GM23338 (cell line): ENCODE measurements around the gene C1orf50.

Experiments
- CREB1 ChIP-seq: fragments of 250-450 bp; sonication (Bioruptor Pico); IDR thresholded peaks from 2 replicates; pipeline ENCODE4 v1.5.0; 2020; ENCODE audit warnings: low read depth, mild to moderate bottlenecking, moderate library complexity
- ETS1 ChIP-seq: IDR thresholded peaks from 2 replicates; pipeline ENCODE4 v1.6.1; 2016; ENCODE audit warnings: antibody characterized with exemption
- EZH2 ChIP-seq: fragments of 200-600 bp; sonication (generic); IDR thresholded peaks from one replicate; pipeline ENCODE4 v1.8.0; 2017; ENCODE audit warnings: antibody characterized with exemption, mild to moderate bottlenecking, low read depth; ENCODE audit not compliant: unreplicated experiment
- EZH2phosphoT487 ChIP-seq: fragments of 200-600 bp; sonication (generic); IDR thresholded peaks from one replicate; pipeline ENCODE4 v1.8.1; 2018; ENCODE audit warnings: antibody characterized with exemption; ENCODE audit not compliant: unreplicated experiment
- JUNB ChIP-seq: IDR thresholded peaks from one replicate; pipeline ENCODE4 v1.6.1; 2016; ENCODE audit warnings: antibody characterized with exemption; ENCODE audit not compliant: unreplicated experiment
- NANOG ChIP-seq: IDR thresholded peaks from 2 replicates; pipeline ENCODE4 v1.6.1; 2016; ENCODE audit warnings: antibody characterized with exemption, borderline replicate concordance
- POLR2AphosphoS5 ChIP-seq: IDR thresholded peaks from 2 replicates; pipeline ENCODE4 v1.6.1; 2016; ENCODE audit warnings: antibody characterized with exemption, low read depth
- REST ChIP-seq: IDR thresholded peaks from one replicate; pipeline ENCODE4 v1.6.1; 2018; ENCODE audit warnings: antibody characterized with exemption; ENCODE audit not compliant: unreplicated experiment
- STAT1 ChIP-seq: IDR thresholded peaks from one replicate; pipeline ENCODE4 v1.6.1; 2016; ENCODE audit warnings: antibody characterized with exemption; ENCODE audit not compliant: unreplicated experiment
- ZNF114 ChIP-seq: fragments of 250-450 bp; sonication (Bioruptor Pico); IDR thresholded peaks from 2 replicates; pipeline ENCODE4 v1.5.0; 2020; ENCODE audit warnings: mild to moderate bottlenecking, moderate library complexity
- ZNF331 ChIP-seq: fragments of 250-450 bp; sonication (Bioruptor Pico); IDR thresholded peaks from 2 replicates; pipeline ENCODE4 v1.5.0; 2020; ENCODE audit warnings: low read depth, mild to moderate bottlenecking, moderate library complexity
- TF ChIP-seq, protein P1 (sequence below), 2 experiments: fragments of 200-600 bp in 1 of 2; sonication (generic) in 1 of 2; conservative IDR thresholded peaks; 2 replicates each; pipeline versions ENCODE4 v1.5.1 to v1.6.1; 2016 to 2017; ENCODE audit warnings: antibody characterized with exemption in 2 of 2, low read depth in 2 of 2, mild to moderate bottlenecking in 2 of 2, moderate library complexity in 1 of 2
- TF ChIP-seq, protein P2 (sequence below): fragments of 250-450 bp; sonication (Bioruptor Pico); IDR thresholded peaks from 2 replicates; pipeline ENCODE4 v1.5.0; 2020; ENCODE audit warnings: mild to moderate bottlenecking, moderate library complexity

- TF ChIP-seq, protein P1, sequence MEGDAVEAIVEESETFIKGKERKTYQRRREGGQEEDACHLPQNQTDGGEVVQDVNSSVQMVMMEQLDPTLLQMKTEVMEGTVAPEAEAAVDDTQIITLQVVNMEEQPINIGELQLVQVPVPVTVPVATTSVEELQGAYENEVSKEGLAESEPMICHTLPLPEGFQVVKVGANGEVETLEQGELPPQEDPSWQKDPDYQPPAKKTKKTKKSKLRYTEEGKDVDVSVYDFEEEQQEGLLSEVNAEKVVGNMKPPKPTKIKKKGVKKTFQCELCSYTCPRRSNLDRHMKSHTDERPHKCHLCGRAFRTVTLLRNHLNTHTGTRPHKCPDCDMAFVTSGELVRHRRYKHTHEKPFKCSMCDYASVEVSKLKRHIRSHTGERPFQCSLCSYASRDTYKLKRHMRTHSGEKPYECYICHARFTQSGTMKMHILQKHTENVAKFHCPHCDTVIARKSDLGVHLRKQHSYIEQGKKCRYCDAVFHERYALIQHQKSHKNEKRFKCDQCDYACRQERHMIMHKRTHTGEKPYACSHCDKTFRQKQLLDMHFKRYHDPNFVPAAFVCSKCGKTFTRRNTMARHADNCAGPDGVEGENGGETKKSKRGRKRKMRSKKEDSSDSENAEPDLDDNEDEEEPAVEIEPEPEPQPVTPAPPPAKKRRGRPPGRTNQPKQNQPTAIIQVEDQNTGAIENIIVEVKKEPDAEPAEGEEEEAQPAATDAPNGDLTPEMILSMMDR (conservative IDR thresholded peaks at IDR 0.05; ENCODE audit: low read depth in 2 of 2): no peak
- no peak for TF ChIP-seq EZH2
- TF ChIP-seq REST: no peak
- TF ChIP-seq EZH2phosphoT487: no peak
- TF ChIP-seq POLR2AphosphoS5: no peak
- no peak for TF ChIP-seq CREB1
- TF ChIP-seq NANOG: no peak
- TF ChIP-seq, protein P2, sequence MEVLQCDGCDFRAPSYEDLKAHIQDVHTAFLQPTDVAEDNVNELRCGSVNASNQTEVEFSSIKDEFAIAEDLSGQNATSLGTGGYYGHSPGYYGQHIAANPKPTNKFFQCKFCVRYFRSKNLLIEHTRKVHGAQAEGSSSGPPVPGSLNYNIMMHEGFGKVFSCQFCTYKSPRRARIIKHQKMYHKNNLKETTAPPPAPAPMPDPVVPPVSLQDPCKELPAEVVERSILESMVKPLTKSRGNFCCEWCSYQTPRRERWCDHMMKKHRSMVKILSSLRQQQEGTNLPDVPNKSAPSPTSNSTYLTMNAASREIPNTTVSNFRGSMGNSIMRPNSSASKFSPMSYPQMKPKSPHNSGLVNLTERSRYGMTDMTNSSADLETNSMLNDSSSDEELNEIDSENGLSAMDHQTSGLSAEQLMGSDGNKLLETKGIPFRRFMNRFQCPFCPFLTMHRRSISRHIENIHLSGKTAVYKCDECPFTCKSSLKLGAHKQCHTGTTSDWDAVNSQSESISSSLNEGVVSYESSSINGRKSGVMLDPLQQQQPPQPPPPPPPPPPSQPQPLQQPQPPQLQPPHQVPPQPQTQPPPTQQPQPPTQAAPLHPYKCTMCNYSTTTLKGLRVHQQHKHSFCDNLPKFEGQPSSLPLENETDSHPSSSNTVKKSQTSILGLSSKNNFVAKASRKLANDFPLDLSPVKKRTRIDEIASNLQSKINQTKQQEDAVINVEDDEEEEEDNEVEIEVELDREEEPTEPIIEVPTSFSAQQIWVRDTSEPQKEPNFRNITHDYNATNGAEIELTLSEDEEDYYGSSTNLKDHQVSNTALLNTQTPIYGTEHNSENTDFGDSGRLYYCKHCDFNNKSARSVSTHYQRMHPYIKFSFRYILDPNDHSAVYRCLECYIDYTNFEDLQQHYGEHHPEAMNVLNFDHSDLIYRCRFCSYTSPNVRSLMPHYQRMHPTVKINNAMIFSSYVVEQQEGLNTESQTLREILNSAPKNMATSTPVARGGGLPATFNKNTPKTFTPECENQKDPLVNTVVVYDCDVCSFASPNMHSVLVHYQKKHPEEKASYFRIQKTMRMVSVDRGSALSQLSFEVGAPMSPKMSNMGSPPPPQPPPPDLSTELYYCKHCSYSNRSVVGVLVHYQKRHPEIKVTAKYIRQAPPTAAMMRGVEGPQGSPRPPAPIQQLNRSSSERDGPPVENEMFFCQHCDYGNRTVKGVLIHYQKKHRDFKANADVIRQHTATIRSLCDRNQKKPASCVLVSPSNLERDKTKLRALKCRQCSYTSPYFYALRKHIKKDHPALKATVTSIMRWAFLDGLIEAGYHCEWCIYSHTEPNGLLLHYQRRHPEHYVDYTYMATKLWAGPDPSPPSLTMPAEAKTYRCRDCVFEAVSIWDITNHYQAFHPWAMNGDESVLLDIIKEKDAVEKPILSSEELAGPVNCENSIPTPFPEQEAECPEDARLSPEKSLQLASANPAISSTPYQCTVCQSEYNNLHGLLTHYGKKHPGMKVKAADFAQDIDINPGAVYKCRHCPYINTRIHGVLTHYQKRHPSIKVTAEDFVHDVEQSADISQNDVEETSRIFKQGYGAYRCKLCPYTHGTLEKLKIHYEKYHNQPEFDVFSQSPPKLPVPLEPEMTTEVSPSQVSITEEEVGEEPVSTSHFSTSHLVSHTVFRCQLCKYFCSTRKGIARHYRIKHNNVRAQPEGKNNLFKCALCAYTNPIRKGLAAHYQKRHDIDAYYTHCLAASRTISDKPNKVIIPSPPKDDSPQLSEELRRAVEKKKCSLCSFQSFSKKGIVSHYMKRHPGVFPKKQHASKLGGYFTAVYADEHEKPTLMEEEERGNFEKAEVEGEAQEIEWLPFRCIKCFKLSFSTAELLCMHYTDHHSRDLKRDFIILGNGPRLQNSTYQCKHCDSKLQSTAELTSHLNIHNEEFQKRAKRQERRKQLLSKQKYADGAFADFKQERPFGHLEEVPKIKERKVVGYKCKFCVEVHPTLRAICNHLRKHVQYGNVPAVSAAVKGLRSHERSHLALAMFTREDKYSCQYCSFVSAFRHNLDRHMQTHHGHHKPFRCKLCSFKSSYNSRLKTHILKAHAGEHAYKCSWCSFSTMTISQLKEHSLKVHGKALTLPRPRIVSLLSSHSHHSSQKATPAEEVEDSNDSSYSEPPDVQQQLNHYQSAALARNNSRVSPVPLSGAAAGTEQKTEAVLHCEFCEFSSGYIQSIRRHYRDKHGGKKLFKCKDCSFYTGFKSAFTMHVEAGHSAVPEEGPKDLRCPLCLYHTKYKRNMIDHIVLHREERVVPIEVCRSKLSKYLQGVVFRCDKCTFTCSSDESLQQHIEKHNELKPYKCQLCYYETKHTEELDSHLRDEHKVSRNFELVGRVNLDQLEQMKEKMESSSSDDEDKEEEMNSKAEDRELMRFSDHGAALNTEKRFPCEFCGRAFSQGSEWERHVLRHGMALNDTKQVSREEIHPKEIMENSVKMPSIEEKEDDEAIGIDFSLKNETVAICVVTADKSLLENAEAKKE (CRISPR knock-in tag): no peak
- TF ChIP-seq JUNB: no peak
- no peak for TF ChIP-seq ZNF331 (CRISPR knock-in tag)
- no peak for TF ChIP-seq STAT1
- TF ChIP-seq ZNF114 (CRISPR knock-in tag): no peak
- no peak for TF ChIP-seq ETS1
These were observed 35.5 kb upstream of the C1orf50 start for GRCh38 chr1:42731585-42731984.
